Urinary bladder (tissue), 4 donors: ENCODE data around the gene N4BP3. TPM values are rescaled to one million over a fixed set of nuclear protein-coding genes. Genes with fewer than 3 reads are reported as not detected.
"Not testable (repeated sequence)": the region's sequence is repeated elsewhere in the genome, so short reads cannot be mapped to it uniquely, and the experiment has no call there.

ENCODE experiments used
- DNase-seq: peaks from one replicate; pipeline ENCODE4 v3.0.0-alpha.2; 2015; ENCODE audit errors: extremely low spot score
- H3K27ac ChIP-seq: one replicate; pipeline ENCODE4 v1.5.1; 2013; ENCODE audit warnings: low read depth, mild to moderate bottlenecking, moderate library complexity
- H3K36me3 ChIP-seq: one replicate; pipeline ENCODE4 v1.6.1; 2013; ENCODE audit warnings: mild to moderate bottlenecking, moderate library complexity; ENCODE audit not compliant: insufficient read depth
- H3K4me1 ChIP-seq: one replicate; pipeline ENCODE4 v1.6.1; 2013; ENCODE audit warnings: mild to moderate bottlenecking, moderate library complexity; ENCODE audit not compliant: insufficient read depth
- H3K4me3 ChIP-seq: one replicate; pipeline ENCODE4 v1.5.1; 2013; ENCODE audit warnings: low read depth, low read length
- WGBS: extraction: QIAGEN DNeasy Blood & Tissue Kit; methylation state at CpG from one replicate; pipeline ENCODE4 v1.1.7; 2013; 5-methylcytosine and 5-hydroxymethylcytosine counted together
- polyA plus RNA-seq: library from polyadenylated mRNA; stranded (reverse); fragments of 200-250 nt; gene quantifications from one replicate; pipeline ENCODE4 v1.2.3, GENCODE V29; 2013
- total RNA-seq: library from RNA; depleted of rRNA; stranded (reverse); fragments of >200 nt; gene quantifications from one replicate; pipeline ENCODE4 v1.2.3, GENCODE V29; 2014
- donor health status: healthy with polysubstance abuse.
- donor health status: healthy.

Gene N4BP3
- total and polyA plus RNA-seq, 2 donors, result 2.4 to 4.2 TPM

DNA sequence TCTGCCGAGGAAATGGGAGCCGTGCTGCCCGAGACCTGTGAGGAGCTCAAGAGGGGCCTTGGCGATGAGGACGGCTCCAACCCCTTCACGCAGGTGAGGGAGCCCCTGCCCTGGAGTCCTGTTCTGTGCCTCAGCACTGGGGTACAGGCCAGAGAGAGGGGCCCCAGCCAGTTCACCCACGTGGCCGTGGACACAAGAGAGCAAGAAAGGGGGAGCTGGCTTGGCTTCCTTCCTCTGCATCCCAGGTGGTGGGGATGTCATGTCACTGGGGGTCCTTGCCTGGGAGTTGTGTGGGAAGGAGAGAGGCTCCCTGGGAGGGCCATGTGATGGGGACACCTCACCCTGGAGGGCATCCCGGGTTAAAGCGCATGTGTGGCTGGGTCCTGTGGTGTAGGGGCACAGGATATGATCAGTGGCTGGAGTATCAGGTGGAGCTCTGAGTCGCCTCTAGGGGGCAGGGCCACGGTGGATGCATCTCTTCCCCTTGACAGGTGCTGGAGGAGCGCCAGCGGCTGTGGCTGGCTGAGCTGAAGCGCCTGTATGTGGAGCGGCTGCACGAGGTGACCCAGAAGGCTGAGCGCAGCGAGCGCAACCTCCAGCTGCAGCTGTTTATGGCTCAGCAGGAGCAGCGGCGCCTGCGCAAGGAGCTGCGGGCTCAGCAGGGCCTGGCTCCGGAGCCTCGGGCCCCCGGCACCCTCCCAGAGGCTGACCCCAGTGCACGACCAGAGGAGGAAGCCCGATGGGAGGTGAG lies 7.5 kb downstream of the N4BP3 start:
- no peaks in the 10 kb centered on the region for H3K36me3 ChIP-seq
- H3K4me3 ChIP-seq, result no peak overlapping the region
- peak; percentile 72 for DNase-seq
- H3K4me1 ChIP-seq, result no peaks in the 10 kb centered on the region
- no peak overlapping the region for H3K27ac ChIP-seq
- 31% methylated on average over 29 of the region's 29 CpGs for WGBS

DNA sequence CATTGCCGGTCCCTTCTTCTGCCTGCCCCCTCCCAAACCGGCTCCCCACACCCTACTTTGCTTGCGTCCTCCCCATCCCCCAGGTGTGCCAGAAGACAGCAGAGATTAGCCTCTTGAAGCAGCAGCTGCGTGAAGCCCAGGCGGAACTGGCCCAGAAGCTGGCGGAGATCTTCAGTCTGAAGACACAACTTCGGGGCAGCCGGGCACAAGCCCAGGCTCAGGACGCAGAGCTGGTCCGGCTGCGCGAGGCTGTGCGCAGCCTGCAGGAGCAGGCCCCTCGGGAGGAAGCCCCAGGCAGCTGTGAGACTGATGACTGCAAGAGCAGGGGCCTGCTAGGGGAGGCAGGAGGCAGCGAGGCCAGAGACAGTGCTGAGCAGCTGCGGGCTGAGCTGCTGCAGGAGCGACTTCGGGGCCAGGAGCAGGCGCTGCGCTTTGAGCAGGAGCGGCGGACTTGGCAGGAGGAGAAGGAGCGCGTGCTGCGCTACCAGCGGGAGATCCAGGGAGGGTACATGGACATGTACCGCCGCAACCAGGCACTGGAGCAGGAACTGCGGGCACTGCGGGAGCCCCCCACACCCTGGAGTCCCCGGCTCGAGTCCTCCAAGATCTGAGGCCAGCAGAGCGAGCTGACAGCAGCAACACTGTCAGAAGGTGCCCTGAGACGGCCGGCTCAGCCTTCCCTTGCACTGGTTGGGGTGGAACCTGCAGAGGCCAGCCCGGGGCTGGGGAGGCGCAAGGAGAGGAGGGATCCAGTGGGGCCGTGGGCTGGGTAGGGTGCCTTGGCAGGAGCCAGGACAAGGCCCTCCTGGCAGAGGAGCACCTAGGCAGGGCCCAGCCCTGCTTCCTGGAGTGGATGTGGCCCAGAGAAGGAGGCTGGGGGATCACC lies 8.3 kb downstream of the N4BP3 start:
- H3K4me3 ChIP-seq, result no peak overlapping the region
- DNase-seq, result no peak
- H3K4me1 ChIP-seq, result no peaks in the 10 kb centered on the region
- 56% methylated on average over 38 of the region's 38 CpGs for WGBS
- no peak overlapping the region for H3K27ac ChIP-seq
- no peaks in the 10 kb centered on the region for H3K36me3 ChIP-seq

DNA sequence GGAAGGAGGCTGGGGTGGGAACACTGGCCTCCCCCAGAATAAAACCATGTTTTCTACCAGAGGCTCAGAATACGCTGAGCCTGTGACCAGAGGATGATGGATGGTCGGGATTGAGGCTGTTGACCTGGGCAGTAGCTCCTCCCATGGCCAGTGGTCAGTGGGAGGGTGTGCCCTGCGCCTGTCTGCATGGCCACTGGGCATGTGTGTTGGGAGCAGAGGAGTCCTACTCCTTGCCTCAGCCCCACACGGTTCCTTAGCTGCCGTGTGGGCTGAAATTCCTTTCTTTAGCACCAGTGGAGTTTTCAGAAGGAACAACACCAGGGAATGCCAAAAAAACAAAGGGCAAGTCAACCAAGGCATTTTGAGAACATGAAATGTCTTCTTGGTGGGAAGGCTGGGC lies 9.0 kb downstream of the N4BP3 start:
- Histone ChIP-seq H3K27ac (no peak overlapping the region), H3K36me3 (no peaks in the 10 kb centered on the region), H3K4me1 (no peaks in the 10 kb centered on the region), H3K4me3 (no peak overlapping the region)
- DNase-seq, result no peak
- 85% methylated on average over 5 of the region's 5 CpGs for WGBS

DNA sequence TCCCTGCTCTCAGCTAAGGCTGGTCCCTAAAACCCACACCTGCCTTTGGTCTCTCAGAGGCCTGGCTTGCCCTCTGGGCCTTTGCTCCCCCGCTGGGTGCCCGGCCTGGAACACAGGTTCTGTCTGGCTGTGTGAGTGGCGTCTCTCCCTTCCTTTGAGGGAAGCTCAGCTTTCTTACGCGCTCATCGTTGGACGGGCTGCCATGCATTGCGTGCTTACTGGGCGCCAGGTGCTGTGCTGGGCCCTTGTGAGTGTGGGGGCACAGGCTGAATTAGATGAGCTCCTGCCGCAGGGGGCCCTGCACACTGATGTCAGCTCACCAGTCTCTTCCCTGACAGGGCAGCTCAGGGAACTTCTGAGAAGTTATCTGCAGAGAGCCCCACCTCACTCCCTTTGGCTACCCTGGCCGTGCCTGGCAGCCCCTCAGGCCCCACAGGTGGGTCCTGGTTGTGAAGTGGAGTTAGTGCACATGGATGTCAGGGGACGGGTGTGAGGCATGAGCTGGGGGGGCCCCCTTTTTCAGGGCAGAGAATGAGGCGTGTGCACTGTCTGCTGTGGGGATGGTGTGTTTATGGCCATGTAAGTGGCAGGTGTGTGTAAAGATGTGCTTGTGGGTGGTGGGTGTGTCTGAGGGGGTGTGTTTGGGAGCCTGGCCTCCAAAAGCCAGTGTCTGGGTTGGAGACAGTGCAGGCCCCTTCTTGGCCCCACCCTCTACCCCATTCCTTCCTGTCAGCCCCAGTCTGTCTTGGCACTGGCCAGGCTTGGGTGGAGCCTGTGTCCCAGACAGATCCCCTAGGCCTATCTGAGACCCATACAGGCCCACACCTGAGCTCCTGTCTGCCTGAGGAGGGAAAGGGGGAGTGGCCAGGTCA lies 10.0 kb downstream of the N4BP3 start:
- Histone ChIP-seq H3K4me1 (no peaks in the 10 kb centered on the region), H3K36me3 (no peaks in the 10 kb centered on the region), H3K4me3 (no peak overlapping the region), H3K27ac (no peak overlapping the region)
- 89% methylated on average over 13 of the region's 13 CpGs for WGBS
- no peak for DNase-seq

DNA sequence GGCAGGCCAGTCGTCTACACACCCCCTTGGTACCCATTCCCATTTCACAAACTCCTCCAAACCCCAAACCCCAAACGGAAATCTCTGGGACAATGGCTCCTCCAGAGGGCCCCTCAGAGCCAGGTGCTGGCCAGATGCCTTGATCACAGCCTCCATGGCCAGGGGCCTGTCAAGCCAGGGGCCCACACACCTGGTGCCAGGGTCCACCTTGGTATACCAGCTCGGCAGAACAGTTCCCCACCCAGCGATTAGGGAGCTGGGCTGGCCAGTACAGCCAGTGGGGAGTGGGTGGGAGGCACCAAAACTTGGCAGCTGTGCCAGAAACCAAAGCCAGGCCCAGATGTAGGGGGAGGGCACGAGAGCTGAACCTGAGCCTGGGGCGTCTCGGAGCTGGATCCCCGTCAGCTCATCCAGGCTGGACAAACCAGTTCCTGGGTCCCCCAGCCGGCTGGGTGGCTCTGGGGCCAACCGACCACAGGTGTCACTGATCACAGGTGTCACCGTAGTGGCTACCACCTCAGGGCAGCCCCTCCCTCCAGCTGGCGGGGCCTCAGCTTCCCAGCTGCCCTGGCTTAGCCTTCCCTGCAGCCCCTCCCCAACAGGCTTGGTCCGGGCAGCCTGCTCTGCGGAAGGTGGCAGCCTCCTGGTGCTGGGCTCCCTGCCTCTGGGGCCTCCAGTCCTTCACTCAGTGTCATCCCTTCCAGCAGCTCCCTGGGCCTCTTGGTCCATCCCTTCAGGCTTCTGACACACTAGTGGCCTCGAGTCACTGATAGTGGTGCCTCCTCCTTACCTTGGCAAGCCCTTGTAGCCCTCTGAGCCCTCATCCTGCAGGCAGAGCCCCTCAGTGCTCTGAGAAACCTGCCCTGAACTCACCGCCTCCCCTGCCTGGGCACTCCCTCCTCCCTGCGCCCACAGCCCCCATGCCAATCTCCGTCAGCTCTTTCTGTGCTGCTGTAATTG lies 10.9 kb downstream of the N4BP3 start:
- no peak overlapping the region for H3K27ac ChIP-seq
- DNase-seq, result no peak
- H3K36me3 ChIP-seq, result no peaks in the 10 kb centered on the region
- 77% methylated on average over 18 of the region's 18 CpGs for WGBS
- H3K4me3 ChIP-seq, result no peak overlapping the region
- no peaks in the 10 kb centered on the region for H3K4me1 ChIP-seq

DNA sequence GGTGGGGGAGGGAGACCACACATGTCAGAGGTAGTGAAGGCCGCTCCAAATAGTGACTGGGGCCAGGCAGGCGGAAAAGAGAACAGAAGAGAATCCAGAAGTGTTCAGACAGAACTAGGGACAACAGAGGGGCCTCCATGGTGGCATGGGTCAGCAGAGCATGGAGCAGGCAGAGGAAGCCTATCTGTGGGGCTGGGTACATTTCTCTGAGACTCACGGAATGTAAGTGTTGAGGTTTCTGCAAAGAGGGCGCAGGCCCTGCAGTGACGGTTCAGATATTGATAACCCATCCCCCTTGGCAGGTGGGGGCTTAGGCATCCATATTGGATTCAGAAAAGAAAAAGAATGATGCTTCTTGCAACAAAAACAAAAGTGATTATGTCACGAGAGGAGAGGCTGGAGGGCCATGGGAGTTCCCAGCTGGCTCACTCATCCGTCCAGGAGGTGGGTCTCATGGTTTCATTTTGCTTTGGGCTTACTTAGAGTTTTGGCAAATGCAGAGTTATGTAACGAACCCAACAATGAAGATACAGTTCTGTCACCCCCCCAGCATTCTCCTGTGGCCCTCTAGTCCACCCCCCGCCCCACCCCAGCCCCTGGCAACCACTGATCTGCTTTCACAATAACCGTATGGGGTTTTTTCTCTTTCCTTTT lies 12.0 kb downstream of the N4BP3 start:
- no peak overlapping the region for H3K27ac ChIP-seq
- no peak overlapping the region for H3K4me3 ChIP-seq
- no peak for DNase-seq
- H3K36me3 ChIP-seq, result no peaks in the 10 kb centered on the region
- no peaks in the 10 kb centered on the region for H3K4me1 ChIP-seq
- WGBS, result 76% methylated on average over 10 of the region's 10 CpGs

DNA sequence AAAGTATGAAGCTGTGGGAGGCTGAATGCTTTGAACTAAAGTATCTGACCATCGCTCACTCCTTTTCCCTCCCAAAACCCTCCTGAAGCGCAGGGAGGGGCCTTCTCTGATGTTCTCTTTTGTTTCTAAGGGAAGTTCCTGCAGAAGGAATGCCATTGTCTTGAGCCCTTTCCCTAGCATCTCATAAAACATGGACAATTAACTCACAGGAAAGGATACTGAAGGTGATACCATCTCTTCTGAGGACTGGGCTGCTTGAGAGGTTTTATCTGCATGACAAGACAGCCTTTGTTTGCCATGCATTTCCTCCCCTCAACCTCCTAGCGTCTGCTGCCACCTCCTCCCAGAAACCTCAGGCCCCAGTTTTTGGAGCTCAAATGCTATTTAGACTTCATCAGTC lies 13.2 kb downstream of the N4BP3 start:
- no peak overlapping the region for H3K27ac ChIP-seq
- H3K4me3 ChIP-seq, result no peak overlapping the region
- no peaks in the 10 kb centered on the region for H3K4me1 ChIP-seq
- 68% methylated on average over 3 of the region's 3 CpGs for WGBS
- no peaks in the 10 kb centered on the region for H3K36me3 ChIP-seq
- DNase-seq, result no peak

DNA sequence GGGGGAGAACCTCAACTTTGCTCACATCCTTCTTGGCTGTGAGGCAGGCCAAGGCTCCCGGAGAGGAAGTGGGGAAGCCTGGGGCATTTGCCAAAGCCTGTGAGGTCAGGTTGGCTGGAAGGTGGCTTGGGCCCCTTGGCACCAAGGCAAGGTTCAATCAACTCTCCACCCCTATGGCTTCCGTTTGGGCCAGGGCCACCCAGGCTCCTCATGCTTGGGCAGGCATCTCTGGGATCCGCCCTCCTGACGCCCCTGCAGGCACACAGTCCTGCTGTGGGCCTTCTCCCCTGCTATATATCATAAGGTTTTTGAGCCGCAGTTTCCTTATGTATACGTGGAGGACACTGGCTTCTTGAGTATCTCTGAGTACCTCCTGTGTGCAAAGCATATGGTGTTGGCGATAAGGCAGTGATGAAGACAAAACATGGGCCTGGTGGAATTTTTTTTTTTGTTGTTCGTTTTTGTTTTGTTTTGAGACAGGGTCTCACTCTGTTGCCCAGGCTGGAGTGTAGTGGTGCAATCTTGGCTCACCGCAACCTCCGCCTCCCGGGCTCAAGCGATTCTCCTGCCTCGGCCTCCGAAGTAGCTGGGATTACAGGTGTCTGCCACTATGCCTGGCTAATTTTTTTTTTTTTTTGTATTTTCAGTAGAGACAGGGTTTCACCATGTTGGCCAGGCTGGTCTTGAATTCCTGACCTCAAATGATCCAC lies 14.1 kb downstream of the N4BP3 start:
- 76% methylated on average over 14 of the region's 14 CpGs for WGBS
- H3K36me3 ChIP-seq, H3K27ac ChIP-seq, H3K4me3 ChIP-seq, H3K4me1 ChIP-seq, DNase-seq: not testable (repeated sequence)

DNA sequence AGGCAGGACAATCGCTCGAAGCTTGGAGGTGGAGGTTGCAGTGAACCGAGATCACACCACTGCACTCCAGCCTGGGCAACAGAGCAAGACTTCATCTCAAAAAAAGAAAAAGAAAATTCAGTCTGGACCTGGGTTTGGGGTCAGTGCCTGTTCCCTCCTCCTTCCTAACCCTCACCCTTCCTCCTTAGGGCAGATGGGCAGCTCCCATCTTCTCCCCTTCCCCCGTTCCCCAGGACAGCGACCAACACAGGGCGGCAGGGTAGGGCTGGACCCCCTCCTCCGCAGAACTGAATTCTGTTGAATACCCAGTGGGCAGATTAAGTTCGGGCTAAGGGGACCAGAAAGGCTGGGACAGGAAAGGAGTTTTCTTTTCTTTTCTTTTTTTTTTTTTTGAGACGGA lies 16.0 kb downstream of the N4BP3 start:
- Histone ChIP-seq H3K27ac (no peak overlapping the region), H3K4me1 (no peaks in the 10 kb centered on the region), H3K36me3 (no peaks in the 10 kb centered on the region), H3K4me3 (no peak overlapping the region)
- 90% methylated on average over 9 of the region's 9 CpGs for WGBS
- DNase-seq, result no peak

DNA sequence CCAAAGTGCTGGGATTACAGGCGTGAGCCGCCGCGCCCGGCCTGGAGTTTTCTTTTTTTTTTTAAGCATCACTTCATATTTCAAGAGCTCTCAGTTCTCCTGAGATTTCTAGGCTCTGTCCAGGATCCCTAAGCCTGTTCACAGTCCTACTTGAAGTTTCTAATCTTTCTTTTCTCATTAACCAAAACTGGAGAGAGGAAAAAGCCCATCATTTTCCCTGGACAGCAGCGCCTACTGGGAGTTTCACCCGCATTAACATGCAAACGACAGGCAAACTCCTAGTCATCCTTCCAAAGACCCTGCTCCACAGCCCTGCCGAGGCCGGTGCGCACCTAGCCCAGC lies 16.9 kb downstream of the N4BP3 start:
- H3K4me3 ChIP-seq, result peak overlapping the region; percentile 91
- H3K36me3 ChIP-seq, DNase-seq, H3K4me1 ChIP-seq: not testable (repeated sequence)
- H3K27ac ChIP-seq, result peak overlapping the region; percentile 85
- 8% methylated on average over 11 of the region's 11 CpGs for WGBS

DNA sequence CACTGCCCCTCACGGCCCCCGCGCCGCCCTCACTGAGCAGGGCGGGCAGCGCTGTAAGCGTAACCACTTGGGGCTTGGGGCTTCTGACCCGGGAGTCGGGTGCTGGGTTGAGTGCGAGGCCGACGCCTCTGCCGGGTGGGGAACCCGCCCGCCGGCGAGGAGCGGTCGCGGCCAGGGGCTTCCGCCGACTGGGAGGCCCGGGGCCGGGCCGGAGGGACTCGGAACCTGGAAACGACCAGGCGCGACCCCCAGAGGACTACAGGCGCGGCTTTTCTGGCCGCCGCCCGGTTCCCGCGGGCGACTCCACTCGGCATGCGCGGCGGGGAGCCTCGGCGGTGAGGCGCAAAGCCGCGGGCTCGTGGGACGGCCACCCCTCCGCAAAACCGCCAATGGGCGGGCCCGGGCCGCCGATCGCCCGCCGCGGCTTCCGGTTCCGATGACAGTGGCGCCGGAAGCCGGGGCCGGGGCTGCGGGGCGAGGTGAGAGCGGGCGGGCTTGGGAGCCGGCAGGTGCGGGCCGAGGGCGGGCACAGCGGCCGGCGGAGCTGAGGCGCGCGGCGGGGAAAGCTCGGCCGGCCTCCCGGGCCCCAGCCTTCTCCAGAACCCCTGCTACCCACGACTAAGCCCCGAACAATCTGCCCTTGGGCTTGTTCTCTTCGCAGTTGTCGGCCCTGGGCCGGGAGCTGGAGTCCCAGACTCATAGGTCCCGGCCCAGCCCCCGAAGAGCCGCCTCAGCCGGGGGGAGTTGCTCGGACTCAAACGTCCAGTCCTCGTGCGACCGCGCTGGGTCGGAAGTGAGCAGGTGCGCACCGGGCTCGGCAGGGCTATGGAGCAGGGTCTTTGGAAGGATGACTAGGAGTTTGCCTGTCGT lies 17.5 kb downstream of the N4BP3 start, which contains the start of gene RMND5B:
TSS of gene RMND5B (plus strand) at position 439 of the 870 bp plus-strand sequence. CDS start 7,106 bp downstream, outside the sequence.
- no peaks in the 10 kb centered on the region for H3K36me3 ChIP-seq
- no peak for DNase-seq
- no peaks in the 10 kb centered on the region for H3K4me1 ChIP-seq
- WGBS, result 2% methylated on average over 102 of the region's 102 CpGs
- H3K4me3 ChIP-seq, result peak within 1 kb of the TSS; percentile 91
- H3K27ac ChIP-seq, result peak within 1 kb of the TSS; percentile 85
